K562 (cell line): ENCODE results near the gene TBC1D10A. TPM values are rescaled to one million over a fixed set of nuclear protein-coding genes. Genes with fewer than 3 reads are reported as not detected.

Source experiments
- ATAC-seq: fragments of 200-7000 bp; cut with Tn5 transposase; 3 replicates; pipeline ENCODE4 v1.9.1; 2020; ENCODE audit warnings: moderate library complexity
- BruUV-seq: library from RNA; stranded (reverse); fragments of 400-500 nt; replicated peaks from 2 replicates; lab custom pipeline; 2021; lab: Mats Ljungman, UMichigan
- CTCF ChIA-PET: fragments of 300-600 bp; formaldehyde crosslinking; extraction: SDS; loops from one replicate; lab custom pipeline; 2021; ENCODE audit warnings: low intra/inter-chr PET ratio; lab: Yijun Ruan, JAX
- POLR2A ChIA-PET: fragments of 300-600, 350-650 bp; sonication (Branson Sonifier 250); formaldehyde crosslinking; extraction: SDS; loops from one replicate; lab custom pipeline; 2021; ENCODE audit warnings: antibody characterized with exemption, inconsistent platforms; lab: Yijun Ruan, JAX
- DNase-seq, 4 experiments: peaks; one replicate each; pipeline versions ENCODE4 v3.0.0 to v3.0.0-alpha.2; 2011 to 2018; ENCODE audit warnings: low spot score in 3 of 4, mixed read lengths in 3 of 4; ENCODE audit errors: extremely low read depth in 1 of 4
- FAIRE-seq: peaks from 2 replicates; lab custom pipeline; 2011; peaks lifted over from hg19 to GRCh38; lab: Jason Lieb, UNC
- H2AFZ ChIP-seq: 2 replicates; pipeline ENCODE4 v1.6.0; 2011; ENCODE audit warnings: low read depth, low read length, control low read depth, inconsistent platforms
- H3K27ac ChIP-seq: fragments of 200-600 bp; 3 replicates; pipeline ENCODE4 v1.8.0; 2011; ENCODE audit warnings: low read depth, mild to moderate bottlenecking, control low read depth, inconsistent platforms, low read length, moderate library complexity, mixed read lengths; ENCODE audit errors: extremely low read depth
- H3K27me3 ChIP-seq, 2 experiments: fragments of 300-600 bp in 1 of 2; 2 replicates in 1 of 2; 3 replicates in 1 of 2; pipeline versions ENCODE4 v1.6.0 to v1.8.0; 2011; ENCODE audit warnings: inconsistent platforms in 2 of 2, low read length in 2 of 2, mild to moderate bottlenecking in 1 of 2, mixed read lengths in 1 of 2, moderate library complexity in 1 of 2; ENCODE audit not compliant: control insufficient read depth in 2 of 2, insufficient read depth in 2 of 2
- H3K36me3 ChIP-seq: fragments of 300-600 bp; 3 replicates; pipeline ENCODE4 v1.8.0; 2011; ENCODE audit warnings: mild to moderate bottlenecking, low read length, inconsistent platforms; ENCODE audit not compliant: control insufficient read depth, insufficient read depth
- H3K4me1 ChIP-seq, 2 experiments: fragments of 200-600 bp in 1 of 2; replicated peaks in 1 of 2; 2 replicates in 1 of 2; 3 replicates in 1 of 2; pipeline versions ENCODE4 v1.5.1 to v1.8.0; 2011; ENCODE audit warnings: inconsistent platforms in 2 of 2, low read length in 2 of 2, mild to moderate bottlenecking in 1 of 2, mixed read lengths in 1 of 2, moderate library complexity in 1 of 2; ENCODE audit not compliant: control insufficient read depth in 2 of 2, insufficient read depth in 2 of 2
- H3K4me2 ChIP-seq: 2 replicates; pipeline ENCODE4 v1.6.1; 2011; ENCODE audit warnings: low read length, control low read depth, inconsistent platforms, mixed read lengths; ENCODE audit not compliant: insufficient read depth
- H3K4me3 ChIP-seq: fragments of 200-600 bp; sonication (generic), shearing (Covaris generic); 2 replicates; pipeline ENCODE4 v1.5.1; 2016; ENCODE audit warnings: control low read depth, inconsistent platforms
- H3K79me2 ChIP-seq: fragments of 200-600 bp; 3 replicates; pipeline ENCODE4 v1.8.0; 2011; ENCODE audit warnings: low read length, inconsistent platforms; ENCODE audit not compliant: control insufficient read depth, insufficient read depth
- H3K9ac ChIP-seq, 2 experiments: 2 replicates each; pipeline versions ENCODE4 v1.6.0 to v1.6.1; 2011; ENCODE audit warnings: low read depth in 2 of 2, low read length in 2 of 2, control low read depth in 1 of 2, inconsistent platforms in 1 of 2, mild to moderate bottlenecking in 1 of 2, mixed read lengths in 1 of 2; ENCODE audit not compliant: insufficient read depth in 1 of 2
- H3K9me1 ChIP-seq: one replicate; pipeline ENCODE4 v1.6.0; 2011; ENCODE audit warnings: inconsistent platforms, mild to moderate bottlenecking, low read length, moderate library complexity; ENCODE audit not compliant: control insufficient read depth, insufficient read depth
- H3K9me3 ChIP-seq: replicated peaks from 2 replicates; pipeline ENCODE4 v1.5.1; 2011; ENCODE audit warnings: low read depth, low read length, inconsistent platforms; ENCODE audit not compliant: control insufficient read depth, insufficient read depth
- H4K20me1 ChIP-seq: replicated peaks from 2 replicates; pipeline ENCODE4 v1.6.1; 2011; ENCODE audit warnings: low read length, inconsistent platforms, mixed read lengths; ENCODE audit not compliant: control insufficient read depth, insufficient read depth
- CEBPG ChIP-seq, 3 experiments: fragments of 200-800 bp in 1 of 3; sonication (Bioruptor generic) in 1 of 3; sonication (generic) in 1 of 3; formaldehyde crosslinking in 1 of 3; IDR thresholded peaks in 2 of 3; conservative IDR thresholded peaks in 1 of 3; 2 replicates each; pipeline versions ENCODE4 v1.6.1 to v1.8.0; 2016 to 2022; ENCODE audit warnings: missing compliant biosample characterization in 2 of 3, missing genetic modification characterization in 2 of 3, mild to moderate bottlenecking in 1 of 3, missing genetic modification reagents in 1 of 3
- CREM ChIP-seq: IDR thresholded peaks from 2 replicates; pipeline ENCODE4 v1.6.1; 2014; ENCODE audit warnings: antibody characterized with exemption, low read depth
- E2F3 ChIP-seq: fragments of 250-450 bp; sonication (Bioruptor Pico); IDR thresholded peaks from 2 replicates; pipeline ENCODE4 v1.4.0; 2020; ENCODE audit warnings: mild to moderate bottlenecking
- GATAD2A ChIP-seq: fragments of 450-650 bp; IDR thresholded peaks from 2 replicates; pipeline ENCODE4 v1.6.1; 2017
- HCFC1 ChIP-seq: IDR thresholded peaks from 2 replicates; pipeline ENCODE4 v1.6.1; 2012; ENCODE audit warnings: low read depth, low read length, improper control_type of control experiment
- HDAC1 ChIP-seq, 2 experiments: fragments of 450-650 bp; IDR thresholded peaks; 2 replicates each; pipeline ENCODE4 v1.6.1; 2016 to 2017; ENCODE audit warnings: inconsistent platforms in 1 of 2, mild to moderate bottlenecking in 1 of 2, moderate library complexity in 1 of 2
- KDM2B ChIP-seq: fragments of 250-450 bp; sonication (Bioruptor Pico); IDR thresholded peaks from 2 replicates; pipeline ENCODE4 v1.8.0; 2021; ENCODE audit warnings: mild to moderate bottlenecking, moderate library complexity
- MAX ChIP-seq: sonication (generic); formaldehyde crosslinking; IDR thresholded peaks from 2 replicates; pipeline ENCODE4 v1.9.0; 2022; ENCODE audit warnings: mild to moderate bottlenecking, missing genetic modification reagents
- NONO ChIP-seq, 2 experiments: fragments of 200-400 bp in 1 of 2; fragments of 450-650 bp in 1 of 2; formaldehyde crosslinking in 1 of 2; IDR thresholded peaks; 2 replicates each; pipeline ENCODE4 v1.6.1; 2017; ENCODE audit warnings: low read depth in 2 of 2, mild to moderate bottlenecking in 2 of 2, moderate library complexity in 2 of 2, low read length in 1 of 2
- NRF1 ChIP-seq, 2 experiments: fragments of 450-650 bp; IDR thresholded peaks in 1 of 2; conservative IDR thresholded peaks in 1 of 2; 2 replicates each; pipeline ENCODE4 v1.6.1; 2014; ENCODE audit warnings: mild to moderate bottlenecking in 2 of 2
- PHTF2 ChIP-seq: fragments of 250-450 bp; sonication (Bioruptor Pico); IDR thresholded peaks from 2 replicates; pipeline ENCODE4 v1.5.0; 2021; ENCODE audit warnings: mild to moderate bottlenecking
- POLR2G ChIP-seq: fragments of 200-400 bp; formaldehyde crosslinking; IDR thresholded peaks from 2 replicates; pipeline ENCODE4 v1.6.1; 2017; ENCODE audit warnings: low read depth, mild to moderate bottlenecking, antibody characterized with exemption, low read length, moderate library complexity
- TAF7 ChIP-seq: fragments of 450-650 bp; IDR thresholded peaks from 2 replicates; pipeline ENCODE4 v1.6.1; 2016; ENCODE audit warnings: missing genetic modification characterization, missing compliant biosample characterization
- ZFX ChIP-seq: sonication (generic); formaldehyde crosslinking; IDR thresholded peaks from 2 replicates; pipeline ENCODE4 v1.8.0; 2022; ENCODE audit warnings: mild to moderate bottlenecking, missing genetic modification reagents, moderate library complexity
- ZNF512 ChIP-seq: IDR thresholded peaks from 2 replicates; pipeline ENCODE4 v1.6.1; 2016; ENCODE audit warnings: missing genetic modification characterization, missing compliant biosample characterization
- ZNF583 ChIP-seq: fragments of 250-450 bp; sonication (Bioruptor Pico); IDR thresholded peaks from 2 replicates; pipeline ENCODE4 v1.4.0; 2020
- ZNF639 ChIP-seq, 2 experiments: fragments of 200-800 bp in 1 of 2; sonication (Bioruptor generic) in 1 of 2; sonication (generic) in 1 of 2; formaldehyde crosslinking in 1 of 2; IDR thresholded peaks in 1 of 2; conservative IDR thresholded peaks in 1 of 2; 2 replicates each; pipeline versions ENCODE4 v1.5.0 to v1.6.1; 2016 to 2020; ENCODE audit warnings: missing compliant biosample characterization in 1 of 2, missing genetic modification characterization in 1 of 2, missing genetic modification reagents in 1 of 2
- ZNF766 ChIP-seq: fragments of 200-800 bp; sonication (Bioruptor generic); conservative IDR thresholded peaks from 2 replicates; pipeline ENCODE4 v1.6.1; 2016; ENCODE audit warnings: missing genetic modification characterization, missing compliant biosample characterization
- WGBS: fragments of 100-300 bp; shearing (Covaris generic); methylation state at CpG from one replicate; pipeline ENCODE4 v1.1.6; 2016; ENCODE audit warnings: low coverage, mixed read lengths; ENCODE audit not compliant: insufficient coverage; ENCODE audit errors: missing lambda C conversion rate; 5-methylcytosine and 5-hydroxymethylcytosine counted together
- in situ Hi-C: fragments of 300-500 bp; cut with MboI; formaldehyde crosslinking; loops from 4 replicates; pipeline ENCODE4 v1.15.0; 2018; ENCODE audit warnings: inconsistent platforms, mixed read lengths
- intact Hi-C: fragments of 100-400 bp; cut with micrococcal nuclease; formaldehyde crosslinking; loops from 2 replicates; pipeline ENCODE4 v1.14.2; 2022
- polyA plus RNA-seq, 8 experiments: library from polyadenylated mRNA; depleted of rRNA in 4 of 8; stranded (reverse) in 5 of 8; unstranded in 3 of 8; fragments of >200 nt; fragmentation: Nextera tagmentation in 2 of 8; fragmentation: Illumina TruSeq in 1 of 8; extraction: Ambion mirVana in 2 of 8; extraction: Trizol in 1 of 8; gene quantifications; 2 replicates each; pipeline versions ENCODE4 v1.2.1 to v1.2.3, GENCODE V29; 2011 to 2014; ENCODE audit warnings: inconsistent platforms in 1 of 8, missing spikeins in 1 of 8
- total RNA-seq, 7 experiments: library from RNA; depleted of rRNA in 6 of 7; stranded (reverse); fragments of >200 nt in 6 of 7; fragmentation: Illumina TruSeq in 2 of 7; extraction: Trizol in 2 of 7; gene quantifications; 2 replicates each; pipeline versions ENCODE4 v1.2.1 to v1.2.3, GENCODE V29; 2011 to 2021; ENCODE audit warnings: low replicate concordance in 1 of 7

The TBC1D10A gene
- total and polyA plus RNA-seq, 9 of the 15 experiments (the other 6 are each of a cell fraction or from before 2014, with no cell fraction given): 0.13 to 10.4 (median 4.6) TPM

GRCh38 chr22:30245985-30246813, 80.5 kb downstream of the TBC1D10A start, which contains the start of gene LIF:
TSS of gene LIF (minus strand) at chr22:30246759. CDS start at chr22:30246695, 64 bp downstream.
- Histone ChIP-seq H3K27me3 (peaks cover 0 to 39% of the 10 kb centered on the region in 2 experiments; a peak in 2 of 5 replicates), H3K79me2 (no peaks in the 10 kb centered on the region), H3K9me1 (no peaks in the 10 kb centered on the region), H3K4me3 (peak within 1 kb of the TSS; percentile 22), H3K36me3 (no peaks in the 10 kb centered on the region), H3K9me3 (no peaks in the 10 kb centered on the region), H3K4me2 (peak within 1 kb of the TSS; percentile 55), H2AFZ (peak within 1 kb of the TSS; percentile 50; the same call in 1 of the 2 replicates), H3K4me1 (peaks cover 0 to 28% of the 10 kb centered on the region in 2 experiments; a peak in 2 of 5 replicates), H4K20me1 (0 out of 2 replicates have a peak, but pooled peaks cover 4% of the 10 kb centered on the region), H3K9ac (peak within 1 kb of the TSS in 1 of 2 experiments; percentile 81; a peak in 2 of 4 replicates), H3K27ac (no peak within 1 kb of the TSS)
- in situ Hi-C loops (no loop called here), intact Hi-C loops (no loop called here)
- ChIA-PET CTCF (no interaction called here), POLR2A (no interaction called here)
- WGBS: 0% methylated on average over 3 of the region's 64 CpGs
- no peak for FAIRE-seq
- peak; percentile 60 for ATAC-seq
- BruUV-seq: no TSS peak
- peak; percentile 18 to 65 (median 43) for DNase-seq
- TF ChIP-seq CEBPG (CRISPR knock-in tag; IDR thresholded peaks at IDR 0.05): no peak
- TF ChIP-seq CEBPG (tag; conservative IDR thresholded peaks at IDR 0.05 in 1 of 2, IDR thresholded peaks at IDR 0.05 in 1 of 2): no peak
- peak; percentile 91 for TF ChIP-seq ZNF512 (tag)
- no peak for TF ChIP-seq ZNF766 (CRISPR knock-in tag)
- no peak for TF ChIP-seq NONO (IDR thresholded peaks at IDR 0.05; ENCODE audit: low read depth in 2 of 2, low read length in 1 of 2)
- peak in 1 of 2 experiments; percentile 48; a peak in 2 of 4 replicates for TF ChIP-seq NRF1 (conservative IDR thresholded peaks at IDR 0.05 in 1 of 2, IDR thresholded peaks at IDR 0.05 in 1 of 2)
- TF ChIP-seq E2F3: no peak
- no peak for TF ChIP-seq HCFC1
- peak; percentile 70 for TF ChIP-seq MAX (CRISPR knock-in tag)
- TF ChIP-seq ZFX (CRISPR knock-in tag): no peak
- TF ChIP-seq TAF7 (tag): no peak
- 0 out of 2 replicates have a peak, but pooled peaks have one; percentile 28 for TF ChIP-seq GATAD2A
- no peak for TF ChIP-seq ZNF639 (CRISPR knock-in tag; conservative IDR thresholded peaks at IDR 0.05 in 1 of 2, IDR thresholded peaks at IDR 0.05 in 1 of 2)
- TF ChIP-seq HDAC1 (IDR thresholded peaks at IDR 0.05): peak in 1 of 2 experiments; percentile 30; a peak in 1 of 4 replicates
- TF ChIP-seq CREM: no peak
- TF ChIP-seq KDM2B: no peak
- no peak for TF ChIP-seq POLR2G
- TF ChIP-seq ZNF583 (CRISPR knock-in tag): no peak
- TF ChIP-seq PHTF2 (CRISPR knock-in tag): no peak
